GM19193 (cell line): ENCODE data around the gene ZNF587B.
A peak's percentile ranks its signal among the peaks of the same experiment; 100 is the strongest.

Experiments
- POLR2A ChIP-seq: IDR thresholded peaks from 4 replicates; pipeline ENCODE4 v1.6.1; 2011; ENCODE audit not compliant: insufficient read depth, insufficient read length; ENCODE audit errors: extremely low read depth

Gene ZNF587B

GRCh38 chr19:57830071-57830602, at the start of gene ZNF587B:
TSS of gene ZNF587B (plus strand) at chr19:57830299. CDS start at chr19:57830529, 230 bp downstream.
- no peak for TF ChIP-seq POLR2A

- TF ChIP-seq POLR2A: no peak
Observed at GRCh38 chr19:57786286-57786685, 43.8 kb upstream of the ZNF587B start.

DNA sequence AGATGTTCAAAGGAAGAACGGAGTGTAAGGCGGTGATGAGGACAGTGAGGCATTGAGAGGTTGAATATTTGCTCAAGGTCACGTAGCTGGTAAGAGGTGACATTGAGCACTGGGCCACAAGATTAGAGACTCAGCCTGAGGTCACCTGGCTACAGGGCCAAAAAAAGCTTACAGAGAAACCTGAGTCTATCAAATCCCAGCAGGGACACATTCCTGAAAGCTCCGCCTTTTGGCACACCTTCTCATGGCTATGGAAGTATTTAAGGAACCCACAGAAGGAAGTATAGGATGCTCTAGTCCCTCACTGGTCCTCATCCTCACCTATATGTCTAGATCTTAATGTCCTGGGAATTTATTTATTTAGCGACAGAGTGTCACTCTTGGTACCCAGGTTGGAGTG, 43.2 kb upstream of the ZNF587B start:
- no peak for TF ChIP-seq POLR2A

GRCh38 chr19:57788114-57788692, 41.9 kb upstream of the ZNF587B start:
- no peak for TF ChIP-seq POLR2A

DNA sequence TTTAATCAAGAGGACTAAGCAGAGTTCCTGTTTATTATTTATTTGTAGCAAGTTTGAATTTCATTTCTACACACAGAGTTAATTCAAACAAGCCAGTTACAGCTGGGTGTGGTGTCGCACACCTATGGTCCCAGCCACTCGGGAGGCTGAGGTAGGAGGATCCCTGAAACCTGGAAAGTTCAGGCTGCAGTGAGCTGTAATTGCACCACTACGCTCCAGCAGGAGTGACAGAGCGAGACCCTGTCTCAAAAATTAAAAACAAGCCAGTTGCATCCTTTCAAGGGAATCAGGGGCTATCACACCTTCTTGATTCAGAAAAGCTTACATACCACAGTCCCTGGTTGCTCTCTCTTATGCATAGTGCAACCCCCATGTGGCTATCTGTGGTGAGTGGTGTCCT, 40.8 kb upstream of the ZNF587B start:
- TF ChIP-seq POLR2A: no peak

GRCh38 chr19:57800696-57801095, 29.4 kb upstream of the ZNF587B start:
- no peak for TF ChIP-seq POLR2A

GRCh38 chr19:57802269-57802668, 27.8 kb upstream of the ZNF587B start:
- TF ChIP-seq POLR2A: no peak

DNA sequence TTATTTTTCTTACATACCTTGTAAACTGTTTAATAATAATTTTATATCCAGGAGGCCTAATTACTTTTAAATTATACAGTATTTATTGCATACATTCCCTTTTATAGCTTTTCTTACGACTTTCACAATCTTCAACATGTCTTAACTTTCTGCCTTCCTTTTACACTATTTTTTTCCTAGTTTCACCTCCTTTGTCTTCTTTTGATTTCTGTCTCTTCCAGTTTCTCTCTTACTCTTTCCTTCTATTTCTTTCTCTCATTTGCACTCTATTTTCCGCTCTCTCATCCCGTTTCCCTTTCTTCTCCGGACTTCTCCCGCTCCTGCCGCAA, 26.9 kb upstream of the ZNF587B start:
- no peak for TF ChIP-seq POLR2A

- TF ChIP-seq POLR2A: no peak
Observed at GRCh38 chr19:57803594-57804325, 26.3 kb upstream of the ZNF587B start.

DNA sequence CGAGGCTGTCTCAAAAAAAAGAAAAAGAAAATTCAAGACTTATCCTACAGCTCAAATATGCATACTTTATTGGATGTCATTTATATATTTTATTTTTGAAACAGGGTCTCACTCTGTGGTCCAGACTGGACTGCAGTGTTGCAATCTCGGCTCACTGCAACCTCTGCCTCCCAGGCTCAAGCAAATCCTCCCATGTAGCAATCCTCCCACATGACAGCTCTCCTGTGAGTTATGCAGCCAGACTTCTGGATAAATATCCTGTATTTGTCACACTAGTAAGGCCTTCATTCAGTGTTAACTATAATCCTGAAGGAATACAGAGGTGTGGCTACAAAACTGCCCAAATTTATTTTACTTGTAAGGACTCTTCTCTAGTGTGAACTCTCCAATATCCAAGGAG, 22.6 kb upstream of the ZNF587B start:
- TF ChIP-seq POLR2A: no peak

GRCh38 chr19:57812226-57812625, 17.9 kb upstream of the ZNF587B start:
- no peak for TF ChIP-seq POLR2A

DNA sequence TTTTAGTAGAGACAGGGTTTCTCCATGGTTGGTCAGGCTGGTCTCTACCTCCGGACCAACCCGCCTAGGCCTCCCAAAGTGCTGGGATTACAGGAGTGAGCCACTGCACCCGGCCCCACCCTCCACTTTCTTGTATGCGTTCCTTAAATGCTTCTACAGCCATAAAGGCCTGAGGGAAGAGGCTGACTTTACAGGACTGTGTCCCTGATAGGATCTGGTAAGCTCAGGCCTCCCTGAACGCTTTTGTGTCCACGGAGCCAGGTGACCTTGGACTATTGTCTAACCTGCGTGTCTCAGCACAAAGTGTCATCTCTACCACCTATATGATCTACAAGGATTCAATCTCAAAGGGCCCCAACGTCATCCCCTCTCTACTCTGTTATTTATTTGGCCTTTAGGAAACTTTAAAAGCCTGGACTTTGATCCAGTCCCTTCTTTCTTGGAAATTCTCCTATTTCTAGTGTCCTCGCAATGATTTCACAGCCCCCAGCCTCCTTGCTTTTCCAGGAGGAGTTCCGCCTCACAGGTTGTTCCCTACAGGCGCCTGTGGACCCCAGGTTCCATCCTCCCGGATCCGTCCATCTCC, 16.1 kb upstream of the ZNF587B start:
- TF ChIP-seq POLR2A: no peak

DNA sequence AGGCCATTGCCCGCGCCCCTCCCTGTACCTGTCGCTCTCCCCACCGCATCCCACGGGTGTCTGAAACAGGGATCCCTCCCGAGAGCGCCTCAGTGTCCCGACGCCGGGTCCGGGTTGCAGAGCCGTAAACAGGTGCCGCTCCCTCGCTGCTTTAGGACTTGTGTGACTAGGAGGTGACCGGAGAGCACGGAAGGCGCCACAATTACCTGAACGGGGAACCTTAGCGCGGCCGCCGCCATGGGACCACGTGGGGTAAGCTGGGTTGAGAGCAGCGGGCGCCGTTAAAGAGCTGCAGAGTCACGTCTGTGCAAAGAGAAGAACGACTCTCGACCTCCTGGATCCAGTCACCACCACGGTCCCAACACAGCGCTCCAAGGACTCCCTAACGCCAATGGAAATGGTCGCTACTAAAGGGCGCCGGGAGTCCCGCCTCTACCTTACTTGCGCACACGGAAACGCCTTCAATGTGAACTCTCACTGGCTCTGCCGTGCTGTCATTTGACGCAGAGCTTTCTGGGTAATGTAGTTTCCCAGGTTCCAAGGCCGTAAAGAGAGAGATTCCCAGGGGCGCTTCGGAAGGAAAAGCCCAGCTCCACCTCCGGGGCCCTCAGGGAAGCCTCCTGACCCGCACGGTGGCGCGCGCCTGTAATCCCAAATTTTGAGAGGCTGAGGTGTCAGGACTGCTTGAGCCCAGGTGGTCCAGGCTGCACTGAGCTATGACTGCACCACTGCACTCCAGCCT, 15.4 kb upstream of the ZNF587B start, which contains the start of gene ZNF552:
TSS of gene ZNF552 (minus strand) at position 409 of the 742 bp plus-strand sequence. CDS start at position 239, 170 bp downstream.
- peak; percentile 82 for TF ChIP-seq POLR2A

DNA sequence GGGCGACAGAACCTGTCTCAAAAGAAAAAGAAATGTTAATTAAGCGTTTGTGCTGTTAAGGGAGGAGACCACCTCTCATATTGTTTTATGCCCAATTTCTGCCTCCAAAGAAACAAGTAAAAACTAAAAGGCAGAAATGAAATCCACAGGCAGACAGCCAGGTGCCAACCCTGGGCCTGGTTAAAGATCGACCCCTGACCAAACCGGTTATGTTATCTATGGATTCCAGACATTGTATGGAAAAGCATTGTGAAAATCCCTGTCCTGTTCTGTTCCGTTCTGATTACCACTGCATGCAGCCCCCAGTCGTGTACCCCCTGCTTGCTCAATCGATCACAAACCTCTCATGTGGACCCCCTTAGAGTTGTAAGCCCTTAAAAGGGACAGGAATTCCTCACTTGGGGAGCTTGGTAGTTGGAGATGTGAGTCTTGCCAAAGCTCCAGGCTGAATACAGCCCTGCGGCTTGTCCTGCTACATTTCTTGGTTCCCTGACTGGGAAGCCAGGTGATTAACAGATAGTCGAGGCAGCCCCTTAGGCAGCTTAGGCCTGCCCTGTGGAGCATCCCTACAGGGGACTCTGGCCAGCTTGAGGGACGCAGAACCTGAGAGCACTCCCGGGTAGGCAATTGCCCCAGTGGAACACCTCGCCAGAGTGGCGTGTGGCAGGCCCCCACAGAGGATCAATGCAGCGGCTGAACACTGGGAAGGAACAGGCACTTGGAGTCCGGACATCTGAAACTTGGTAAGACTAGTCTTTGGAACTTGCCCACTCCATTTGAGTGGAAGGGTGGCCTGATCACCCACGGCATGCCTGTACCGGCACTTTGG, 14.6 kb upstream of the ZNF587B start:
- no peak for TF ChIP-seq POLR2A

- no peak for TF ChIP-seq POLR2A
Observed at GRCh38 chr19:57816652-57817051, 13.4 kb upstream of the ZNF587B start.

GRCh38 chr19:57817976-57818375, 12.1 kb upstream of the ZNF587B start:
- no peak for TF ChIP-seq POLR2A
